ENCODE data around the gene CWC25. TPM values are rescaled to one million over a fixed set of nuclear protein-coding genes. Genes with fewer than 3 reads are reported as not detected.

The CWC25 gene
- total RNA-seq, 6 donors from 2014 or later, result 21.3 to 118 (median 29.5) TPM

DNA sequence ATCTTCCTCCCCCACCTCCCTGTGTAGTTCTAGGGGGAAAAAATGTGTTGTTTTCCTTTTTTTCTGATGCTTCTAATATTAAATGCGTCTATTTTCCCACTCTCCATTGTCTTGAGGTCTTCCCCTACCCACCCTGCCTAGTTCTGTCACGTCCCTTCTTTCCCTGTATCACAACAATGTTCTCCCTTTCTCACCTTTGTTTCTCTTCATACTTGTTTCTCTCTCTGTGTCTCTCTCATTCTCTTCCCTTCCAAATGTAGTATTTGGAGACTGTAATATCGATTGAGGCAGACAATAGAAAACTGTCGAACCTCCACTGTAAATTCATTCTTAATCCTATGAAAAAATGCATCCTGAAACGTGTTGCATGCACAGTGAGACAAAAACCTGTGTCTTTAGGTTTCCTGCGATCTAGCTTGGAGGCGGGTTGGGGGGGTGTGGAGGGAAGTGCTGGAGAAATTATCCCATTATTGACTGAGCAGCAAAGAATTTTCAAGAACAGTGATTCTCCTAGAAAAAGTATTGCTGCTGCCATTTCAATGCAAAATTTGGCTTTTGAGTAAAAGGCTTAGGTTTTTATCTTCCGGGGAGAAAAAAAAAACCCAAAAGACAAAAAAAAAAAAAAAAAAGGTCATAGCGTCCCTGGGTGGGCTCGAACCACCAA, 73.8 kb downstream of the CWC25 start:
- Histone ChIP-seq H3K9me3 (no peaks in the 10 kb centered on the region), H3K36me3 (peaks cover 3 to 18% (median 10%) of the 10 kb centered on the region in 4 donors), H3K4me3 (peak overlapping the region in 3 of 4 donors; percentile 77 to 85 (median 82)), H3K27ac (peak overlapping the region; percentile 89 to 95 (median 92)), H3K27me3 (peaks cover 0 to 14% (median 2%) of the 10 kb centered on the region in 4 donors), H3K4me1 (peaks cover 53 to 73% (median 65%) of the 10 kb centered on the region in 4 donors)
- 5% methylated on average over 10 of the region's 10 CpGs for WGBS, 2 donors
- no peak for TF ChIP-seq EP300 (IDR thresholded peaks at IDR 0.05)
- TF ChIP-seq, protein P1, sequence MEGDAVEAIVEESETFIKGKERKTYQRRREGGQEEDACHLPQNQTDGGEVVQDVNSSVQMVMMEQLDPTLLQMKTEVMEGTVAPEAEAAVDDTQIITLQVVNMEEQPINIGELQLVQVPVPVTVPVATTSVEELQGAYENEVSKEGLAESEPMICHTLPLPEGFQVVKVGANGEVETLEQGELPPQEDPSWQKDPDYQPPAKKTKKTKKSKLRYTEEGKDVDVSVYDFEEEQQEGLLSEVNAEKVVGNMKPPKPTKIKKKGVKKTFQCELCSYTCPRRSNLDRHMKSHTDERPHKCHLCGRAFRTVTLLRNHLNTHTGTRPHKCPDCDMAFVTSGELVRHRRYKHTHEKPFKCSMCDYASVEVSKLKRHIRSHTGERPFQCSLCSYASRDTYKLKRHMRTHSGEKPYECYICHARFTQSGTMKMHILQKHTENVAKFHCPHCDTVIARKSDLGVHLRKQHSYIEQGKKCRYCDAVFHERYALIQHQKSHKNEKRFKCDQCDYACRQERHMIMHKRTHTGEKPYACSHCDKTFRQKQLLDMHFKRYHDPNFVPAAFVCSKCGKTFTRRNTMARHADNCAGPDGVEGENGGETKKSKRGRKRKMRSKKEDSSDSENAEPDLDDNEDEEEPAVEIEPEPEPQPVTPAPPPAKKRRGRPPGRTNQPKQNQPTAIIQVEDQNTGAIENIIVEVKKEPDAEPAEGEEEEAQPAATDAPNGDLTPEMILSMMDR (IDR thresholded peaks at IDR 0.05), result no peak
- TF ChIP-seq POLR2AphosphoS5 (IDR thresholded peaks at IDR 0.05), result no peak
- TF ChIP-seq POLR2A (IDR thresholded peaks at IDR 0.05), result no peak
- ATAC-seq (ENCODE audit: low FRiP score in 2 of 2), result no peak
- DNase-seq, result no peak

Small RNA genes within 50 kb of the gene (small RNA-seq; reads per million reads assigned to genes)
- gene MIR4727, result 0 to 0.13 (median 0.03) reads per million in 4 donors
- 0 reads per million in 4 donors for gene RNU6-866P
- gene SNORA21, result 0 reads per million in 4 donors
- 0 reads per million in 4 donors for gene SNORA21B

Other genes starting within 250 kb of the CWC25 start
- gene SRCIN1, start 219.4 kb downstream of the CWC25 start, total RNA-seq, result 10 to 100 TPM in 2 of 6 donors, 1 to 10 TPM in 4; 1.6 to 16.6 (median 5.6) TPM
- gene EPOP, start 150.4 kb downstream of the CWC25 start, total RNA-seq, result 1 to 10 TPM; 1.1 to 2.3 (median 1.8) TPM
- 100 to 1,000 TPM in 4 of 6 donors, 10 to 100 TPM in 2; 69.2 to 305 (median 122) TPM for gene MLLT6, start 120.0 kb downstream of the CWC25 start, total RNA-seq
- gene CISD3, start 95.0 kb downstream of the CWC25 start, total RNA-seq, result 10 to 100 TPM in 4 of 6 donors, 1 to 10 TPM in 2; 6.3 to 49.7 (median 15.9) TPM
- 10 to 100 TPM; 14.6 to 51.7 (median 31.9) TPM for gene PCGF2, start 77.0 kb downstream of the CWC25 start, total RNA-seq
- gene PSMB3, start 72.6 kb downstream of the CWC25 start, total RNA-seq, result 100 to 1,000 TPM in 2 of 6 donors, 10 to 100 TPM in 4; 61.8 to 157 (median 79.2) TPM
- 10 to 100 TPM; 36.3 to 67.1 (median 38.8) TPM for gene PIP4K2B, start 25.8 kb downstream of the CWC25 start, total RNA-seq
- 1,000 to 10,000 TPM in 4 of 6 donors, 100 to 1,000 TPM in 2; 542 to 1,288 (median 1,062) TPM for gene RPL23, start 28.4 kb upstream of the CWC25 start, total RNA-seq
- 100 to 1,000 TPM in 5 of 6 donors, 10 to 100 TPM in 1; 97.9 to 168 (median 149) TPM for gene LASP1, start 44.7 kb upstream of the CWC25 start, total RNA-seq
- not detected for gene FBXO47, start 142.1 kb upstream of the CWC25 start, total RNA-seq